Ovary (tissue), 3 donors: ENCODE data around the gene CFAP73.

Experiments
- CTCF ChIP-seq, 3 donors: fragments of 450-650 bp in 2 of 3; fragments of 200-600 bp in 1 of 3; IDR thresholded peaks; one replicate each; pipeline versions ENCODE4 v1.5.1 to v1.8.0; 2016 to 2022; ENCODE audit warnings: antibody characterized with exemption in 3 of 3, mild to moderate bottlenecking in 1 of 3
- EP300 ChIP-seq: sonication (generic); formaldehyde crosslinking; IDR thresholded peaks from one replicate; pipeline ENCODE4 v1.6.1; 2017; ENCODE audit warnings: antibody characterized with exemption
- donor health status: DM: no; HTN: no; CAD: no.

- TF ChIP-seq EP300 (no peak), CTCF (IDR thresholded peaks at IDR 0.05) (no peak)
Measured at GRCh38 chr12:113184900-113185179, 35.3 kb downstream of the CFAP73 start.
